Stomach (tissue), 9 donors: ENCODE measurements around the gene INSC. TPM values are rescaled to one million over a fixed set of nuclear protein-coding genes. Genes with fewer than 3 reads are reported as not detected.

Experiments used
- DNase-seq, 2 donors: peaks; one replicate each; pipeline versions ENCODE4 v3.0.0 to v3.0.0-alpha.2; 2013 to 2019
- H3K27ac ChIP-seq, 5 donors: fragments of 200-600 bp in 4 of 5; sonication (generic) in 4 of 5; one replicate each; pipeline ENCODE4 v1.5.1; 2013 to 2019; ENCODE audit warnings: mild to moderate bottlenecking in 1 of 5, moderate library complexity in 1 of 5
- H3K27me3 ChIP-seq, 3 donors: fragments of 200-600 bp; sonication (generic); one replicate each; pipeline ENCODE4 v1.5.1; 2017 to 2019; ENCODE audit warnings: mixed run types in 1 of 3
- H3K36me3 ChIP-seq, 4 donors: fragments of 200-600 bp; sonication (generic); 1 replicate in 3 of 4; 2 replicates in 1 of 4; pipeline ENCODE4 v1.5.1; 2016 to 2019
- H3K4me1 ChIP-seq, 4 donors: fragments of 200-600 bp; sonication (generic); one replicate each; pipeline ENCODE4 v1.5.1; 2016 to 2019
- H3K4me3 ChIP-seq, 4 donors: fragments of 200-600 bp; sonication (generic) in 3 of 4; one replicate each; pipeline ENCODE4 v1.5.1; 2016 to 2019; ENCODE audit warnings: mild to moderate bottlenecking in 1 of 4
- H3K9me3 ChIP-seq, 4 donors: fragments of 200-600 bp; sonication (generic); one replicate each; pipeline ENCODE4 v1.5.1; 2016 to 2019
- EP300 ChIP-seq: sonication (generic); formaldehyde crosslinking; IDR thresholded peaks from one replicate; pipeline ENCODE4 v1.6.1; 2017; ENCODE audit warnings: antibody characterized with exemption
- POLR2A ChIP-seq, 4 donors: fragments of 450-650 bp; IDR thresholded peaks; one replicate each; pipeline ENCODE4 v1.6.1; 2016; ENCODE audit warnings: antibody characterized with exemption in 4 of 4, control low read depth in 2 of 4, mild to moderate bottlenecking in 1 of 4, moderate library complexity in 1 of 4
- POLR2AphosphoS5 ChIP-seq, 3 donors: sonication (generic); formaldehyde crosslinking; IDR thresholded peaks; one replicate each; pipeline ENCODE4 v1.6.1; 2016; ENCODE audit warnings: antibody characterized with exemption in 3 of 3
- WGBS, 5 donors: extraction: QIAGEN DNeasy Blood & Tissue Kit in 3 of 5; methylation state at CpG; one replicate each; pipeline versions ENCODE4 v1.1.5 to v1.1.7; 2013 to 2018; 5-methylcytosine and 5-hydroxymethylcytosine counted together
- intact Hi-C: fragments of 100-400 bp; cut with DNase I; formaldehyde crosslinking; loops from one replicate; pipeline ENCODE4 v1.15.1; 2023; ENCODE audit warnings: low total_unique reads
- polyA plus RNA-seq, 3 donors: library from polyadenylated mRNA; stranded (reverse); fragments of 200-250 nt; gene quantifications; one replicate each; pipeline ENCODE4 v1.2.3, GENCODE V29; 2013
- total RNA-seq, 5 donors: library from RNA; depleted of rRNA; stranded (reverse); fragments of >200 nt; gene quantifications; one replicate each; pipeline versions ENCODE4 v1.1.0 to v1.2.3, GENCODE V29; 2014 to 2016
- TF ChIP-seq, protein P1 (sequence below), 7 experiments: fragments of 450-650 bp in 4 of 7; fragments of 200-600 bp in 3 of 7; sonication (generic) in 3 of 7; IDR thresholded peaks; one replicate each; pipeline ENCODE4 v1.5.1; 2016 to 2019; ENCODE audit warnings: antibody characterized with exemption in 7 of 7, control low read depth in 2 of 7, mild to moderate bottlenecking in 1 of 7
- donor health status: healthy with polysubstance abuse.
- donor health status: Bipolar disorder and iron deficiency.
- donor health status: healthy.

Gene INSC
- total and polyA plus RNA-seq, 8 donors: 0.75 to 23.2 (median 2.9) TPM; not detected in 1

DNA sequence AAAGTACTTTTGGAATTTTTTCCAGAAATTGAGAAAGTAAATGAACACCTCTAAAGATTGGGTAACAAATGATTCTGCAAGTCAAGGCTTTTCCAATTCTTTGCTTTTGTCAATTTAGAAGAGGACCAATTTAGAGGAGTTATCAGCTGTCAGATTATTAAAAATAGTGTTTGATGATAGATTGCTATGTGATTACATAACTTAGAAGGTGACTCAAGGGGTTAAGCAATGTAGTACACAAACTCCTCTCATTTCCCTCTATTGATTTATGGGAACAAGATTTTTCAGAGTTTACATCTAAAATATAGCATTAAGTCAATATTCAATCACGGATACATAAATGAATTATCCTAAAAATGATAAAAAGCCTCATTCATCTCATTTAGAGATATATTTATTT, 70.3 kb downstream of the INSC start:
- DNase-seq: no peak
- TF ChIP-seq, protein P1, sequence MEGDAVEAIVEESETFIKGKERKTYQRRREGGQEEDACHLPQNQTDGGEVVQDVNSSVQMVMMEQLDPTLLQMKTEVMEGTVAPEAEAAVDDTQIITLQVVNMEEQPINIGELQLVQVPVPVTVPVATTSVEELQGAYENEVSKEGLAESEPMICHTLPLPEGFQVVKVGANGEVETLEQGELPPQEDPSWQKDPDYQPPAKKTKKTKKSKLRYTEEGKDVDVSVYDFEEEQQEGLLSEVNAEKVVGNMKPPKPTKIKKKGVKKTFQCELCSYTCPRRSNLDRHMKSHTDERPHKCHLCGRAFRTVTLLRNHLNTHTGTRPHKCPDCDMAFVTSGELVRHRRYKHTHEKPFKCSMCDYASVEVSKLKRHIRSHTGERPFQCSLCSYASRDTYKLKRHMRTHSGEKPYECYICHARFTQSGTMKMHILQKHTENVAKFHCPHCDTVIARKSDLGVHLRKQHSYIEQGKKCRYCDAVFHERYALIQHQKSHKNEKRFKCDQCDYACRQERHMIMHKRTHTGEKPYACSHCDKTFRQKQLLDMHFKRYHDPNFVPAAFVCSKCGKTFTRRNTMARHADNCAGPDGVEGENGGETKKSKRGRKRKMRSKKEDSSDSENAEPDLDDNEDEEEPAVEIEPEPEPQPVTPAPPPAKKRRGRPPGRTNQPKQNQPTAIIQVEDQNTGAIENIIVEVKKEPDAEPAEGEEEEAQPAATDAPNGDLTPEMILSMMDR (IDR thresholded peaks at IDR 0.05): no peak
- TF ChIP-seq POLR2A (IDR thresholded peaks at IDR 0.05): no peak
- no peak for TF ChIP-seq EP300
- no peak for TF ChIP-seq POLR2AphosphoS5 (IDR thresholded peaks at IDR 0.05)
- Histone ChIP-seq H3K4me1 (no peaks in the 10 kb centered on the region), H3K36me3 (no peaks in the 10 kb centered on the region), H3K27ac (no peak overlapping the region), H3K4me3 (no peak overlapping the region), H3K9me3 (peaks cover 0 to 5% (median 0%) of the 10 kb centered on the region in 4 donors), H3K27me3 (no peaks in the 10 kb centered on the region)
- intact Hi-C loops: no loop called here
- 74 to 90% (median 82%) methylated on average over 1 of the region's 1 CpG for WGBS, 5 donors

DNA sequence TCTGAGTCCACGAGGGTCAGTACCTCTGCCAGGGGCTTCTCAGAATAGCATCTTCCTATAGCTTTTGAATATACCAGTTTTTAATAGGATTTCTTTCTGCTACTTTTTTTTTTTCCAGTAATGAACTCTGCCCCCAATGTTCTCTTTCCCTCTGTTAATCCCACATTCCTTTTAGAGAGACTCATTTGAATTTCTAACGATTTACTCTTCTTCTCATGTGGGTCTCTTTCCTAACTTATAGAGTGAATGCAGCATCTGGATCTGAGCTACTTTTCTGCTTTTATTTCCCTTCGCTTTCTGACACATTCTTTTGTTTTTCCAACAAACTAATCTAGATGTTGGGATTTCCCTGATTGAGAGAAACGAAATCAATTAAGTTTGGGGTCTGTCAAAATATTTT, 71.4 kb downstream of the INSC start:
- intact Hi-C loops: no loop called here
- Histone ChIP-seq H3K9me3 (peaks cover 0 to 5% (median 0%) of the 10 kb centered on the region in 4 donors), H3K4me3 (no peak overlapping the region), H3K27me3 (no peaks in the 10 kb centered on the region), H3K36me3 (no peaks in the 10 kb centered on the region), H3K27ac (no peak overlapping the region), H3K4me1 (no peaks in the 10 kb centered on the region)
- no peak for TF ChIP-seq EP300
- TF ChIP-seq POLR2AphosphoS5 (IDR thresholded peaks at IDR 0.05): no peak
- TF ChIP-seq POLR2A (IDR thresholded peaks at IDR 0.05): no peak
- TF ChIP-seq, protein P1 (IDR thresholded peaks at IDR 0.05): no peak
- 70 to 83% (median 74%) methylated on average over 4 of the region's 4 CpGs for WGBS, 5 donors
- DNase-seq: no peak

DNA sequence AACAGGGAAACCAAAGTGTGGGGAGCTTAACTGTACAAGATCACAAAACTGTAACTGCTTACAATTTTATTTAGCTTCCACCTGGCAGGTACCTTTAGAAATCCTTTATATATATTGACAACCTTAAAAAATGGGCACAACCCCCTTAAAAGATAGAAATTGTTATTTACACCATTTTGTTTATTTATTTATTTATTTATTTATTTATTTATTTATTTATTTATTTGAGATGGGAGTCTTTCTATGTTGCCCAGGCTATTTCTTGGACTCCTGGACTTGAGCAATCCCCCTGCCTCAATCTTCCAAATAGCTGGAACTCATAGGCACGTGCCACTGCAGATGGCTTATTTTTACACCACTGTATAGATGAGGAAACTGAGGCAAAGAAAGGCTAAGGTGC, 74.5 kb downstream of the INSC start:
- TF ChIP-seq EP300 (no peak), POLR2AphosphoS5 (IDR thresholded peaks at IDR 0.05) (no peak), POLR2A (IDR thresholded peaks at IDR 0.05) (no peak)
- TF ChIP-seq, protein P1 (IDR thresholded peaks at IDR 0.05): no peak
- no peak for DNase-seq
- Histone ChIP-seq H3K4me1 (no peaks in the 10 kb centered on the region), H3K9me3 (peaks cover 0 to 5% (median 0%) of the 10 kb centered on the region in 4 donors), H3K36me3 (no peaks in the 10 kb centered on the region), H3K27ac (no peak overlapping the region), H3K27me3 (no peaks in the 10 kb centered on the region), H3K4me3 (no peak overlapping the region)
- WGBS, 5 donors: 83 to 95% (median 87%) methylated on average over 1 of the region's 1 CpG
- intact Hi-C loops: no loop called here

DNA sequence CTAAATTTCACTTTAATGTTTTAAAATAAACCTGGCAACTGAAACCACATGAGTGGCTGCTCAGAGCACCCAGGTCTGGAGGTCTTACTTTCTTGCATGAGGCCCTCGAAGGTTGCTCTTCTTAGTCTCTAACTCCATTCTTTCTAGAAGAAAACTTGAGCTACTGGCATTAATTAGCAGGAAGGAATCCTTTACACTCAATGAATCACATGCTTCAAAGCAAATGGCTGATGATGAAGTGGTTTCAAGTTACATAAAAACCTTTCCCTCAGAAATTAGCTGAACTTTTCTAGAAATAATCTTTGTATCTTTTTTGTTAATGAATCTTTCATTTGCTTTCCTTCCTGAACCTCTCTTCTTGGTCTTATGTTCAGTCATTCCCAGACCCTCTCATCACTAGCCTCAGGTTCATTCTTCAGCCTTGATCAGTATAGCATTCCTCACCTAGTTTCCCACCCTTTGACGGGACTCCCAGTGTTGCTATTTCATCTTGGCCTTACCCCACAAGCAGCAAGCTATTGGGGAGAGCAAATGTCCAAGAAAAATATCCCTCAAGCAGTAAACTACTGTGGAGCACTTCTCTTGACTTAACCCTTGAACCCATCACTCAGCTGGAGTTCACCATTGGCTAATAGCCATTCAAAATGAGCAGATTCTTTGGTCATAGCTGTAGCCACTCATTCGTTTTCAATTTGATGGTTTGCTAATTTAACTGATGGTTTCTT, 75.1 kb downstream of the INSC start:
- intact Hi-C loops: no loop called here
- Histone ChIP-seq H3K27ac (no peak overlapping the region), H3K4me3 (no peak overlapping the region), H3K9me3 (peaks cover 0 to 5% (median 0%) of the 10 kb centered on the region in 4 donors), H3K4me1 (peaks cover 0 to 4% (median 2%) of the 10 kb centered on the region in 4 donors), H3K27me3 (no peaks in the 10 kb centered on the region), H3K36me3 (no peaks in the 10 kb centered on the region)
- no peak for DNase-seq
- TF ChIP-seq, protein P1 (IDR thresholded peaks at IDR 0.05): no peak
- no peak for TF ChIP-seq POLR2A (IDR thresholded peaks at IDR 0.05)
- TF ChIP-seq POLR2AphosphoS5 (IDR thresholded peaks at IDR 0.05): no peak
- TF ChIP-seq EP300: no peak
- WGBS, 5 donors: 63 to 88% (median 70%) methylated on average over 3 of the region's 3 CpGs
